Measurements from ENCODE around the gene ACER1. TPM values are rescaled to one million over a fixed set of nuclear protein-coding genes. Genes with fewer than 3 reads are reported as not detected.

Gene ACER1
- total RNA-seq, 4 donors from 2014 or later: 0.67 TPM; not detected in 3

- no peaks in the 10 kb centered on the region for H3K27me3 ChIP-seq
- no peak overlapping the region for H3K4me3 ChIP-seq
- H3K4me1 ChIP-seq: peaks cover 0 to 15% (median 0%) of the 10 kb centered on the region in 4 donors
- H3K9me3 ChIP-seq: no peaks in the 10 kb centered on the region
- peaks cover 0 to 44% (median 0%) of the 10 kb centered on the region in 3 donors for H3K36me3 ChIP-seq
- DNase-seq: no peak
- TF ChIP-seq CTCF (IDR thresholded peaks at IDR 0.05): no peak
- no peak for TF ChIP-seq POLR2A (IDR thresholded peaks at IDR 0.05)
- no peak overlapping the region for H3K27ac ChIP-seq
Observed at GRCh38 chr19:6376512-6377190, 43.2 kb upstream of the ACER1 start.

GRCh38 chr19:6375411-6376010, 42.1 kb upstream of the ACER1 start, which contains the start of gene PSPN:
Gene PSPN, minus strand, starts transcription at chr19:6375933. Its CDS starts 84 bp downstream, at chr19:6375849.
- H3K4me1 ChIP-seq: peaks cover 0 to 15% (median 0%) of the 10 kb centered on the region in 4 donors
- TF ChIP-seq CTCF (IDR thresholded peaks at IDR 0.05) (no peak), POLR2A (IDR thresholded peaks at IDR 0.05) (no peak)
- H3K36me3 ChIP-seq: peaks cover 0 to 32% (median 0%) of the 10 kb centered on the region in 3 donors
- H3K4me3 ChIP-seq: no peak within 1 kb of the TSS
- no peak for DNase-seq
- H3K9me3 ChIP-seq: no peaks in the 10 kb centered on the region
- no peaks in the 10 kb centered on the region for H3K27me3 ChIP-seq
- no peak within 1 kb of the TSS for H3K27ac ChIP-seq

GRCh38 chr19:6374711-6375410, 41.4 kb upstream of the ACER1 start:
- no peak for DNase-seq
- Histone ChIP-seq H3K36me3 (peaks cover 0 to 26% (median 0%) of the 10 kb centered on the region in 3 donors), H3K4me3 (no peak overlapping the region), H3K4me1 (peaks cover 0 to 15% (median 0%) of the 10 kb centered on the region in 4 donors), H3K27me3 (no peaks in the 10 kb centered on the region), H3K9me3 (no peaks in the 10 kb centered on the region), H3K27ac (no peak overlapping the region)
- TF ChIP-seq POLR2A (IDR thresholded peaks at IDR 0.05) (no peak), CTCF (IDR thresholded peaks at IDR 0.05) (no peak)

- Histone ChIP-seq H3K27me3 (no peaks in the 10 kb centered on the region), H3K27ac (peak overlapping the region in 3 of 4 donors; percentile 98 to 100 (median 99)), H3K36me3 (peaks cover 0 to 21% (median 0%) of the 10 kb centered on the region in 3 donors), H3K4me1 (peaks cover 0 to 15% (median 0%) of the 10 kb centered on the region in 4 donors), H3K4me3 (no peak overlapping the region), H3K9me3 (no peaks in the 10 kb centered on the region)
- DNase-seq: no peak
- TF ChIP-seq CTCF (IDR thresholded peaks at IDR 0.05): no peak
- TF ChIP-seq POLR2A (IDR thresholded peaks at IDR 0.05): no peak
Observed at GRCh38 chr19:6374161-6374709, 40.8 kb upstream of the ACER1 start.

- Histone ChIP-seq H3K9me3 (no peaks in the 10 kb centered on the region), H3K36me3 (peaks cover 0 to 20% (median 0%) of the 10 kb centered on the region in 3 donors), H3K4me3 (peak overlapping the region; percentile 66 to 98 (median 83)), H3K4me1 (peaks cover 0 to 15% (median 0%) of the 10 kb centered on the region in 4 donors), H3K27me3 (no peaks in the 10 kb centered on the region), H3K27ac (peak overlapping the region; percentile 96 to 100 (median 98))
- no peak for DNase-seq
- TF ChIP-seq POLR2A (IDR thresholded peaks at IDR 0.05) (no peak), CTCF (IDR thresholded peaks at IDR 0.05) (no peak)
Observed at GRCh38 chr19:6373813-6374108, 40.3 kb upstream of the ACER1 start.
